Spleen (tissue), 7 donors: ENCODE results near the gene PNPO.

Source experiments
- POLR2AphosphoS5 ChIP-seq, 3 donors: sonication (generic); formaldehyde crosslinking; IDR thresholded peaks; one replicate each; pipeline ENCODE4 v1.5.1; 2017; ENCODE audit warnings: antibody characterized with exemption in 3 of 3
- TF ChIP-seq, protein P1 (sequence below), 11 experiments: fragments of 200-600 bp in 7 of 11; fragments of 450-650 bp in 4 of 11; sonication (generic) in 4 of 11; IDR thresholded peaks in 8 of 11; conservative IDR thresholded peaks in 3 of 11; 1 replicate in 7 of 11; 2 replicates in 4 of 11; pipeline versions ENCODE4 v1.4.0 to v1.8.0; 2016 to 2021; ENCODE audit warnings: antibody characterized with exemption in 11 of 11, inconsistent platforms in 4 of 11, mild to moderate bottlenecking in 1 of 11
- donor health status: DM: no; HTN: no; CAD: no; lungs with moderate emphysema.
- donor health status: DM: no; HTN: no; CAD: no.
- donor health status: DM: no; HTN: no; CAD: no.

- TF ChIP-seq, protein P1, sequence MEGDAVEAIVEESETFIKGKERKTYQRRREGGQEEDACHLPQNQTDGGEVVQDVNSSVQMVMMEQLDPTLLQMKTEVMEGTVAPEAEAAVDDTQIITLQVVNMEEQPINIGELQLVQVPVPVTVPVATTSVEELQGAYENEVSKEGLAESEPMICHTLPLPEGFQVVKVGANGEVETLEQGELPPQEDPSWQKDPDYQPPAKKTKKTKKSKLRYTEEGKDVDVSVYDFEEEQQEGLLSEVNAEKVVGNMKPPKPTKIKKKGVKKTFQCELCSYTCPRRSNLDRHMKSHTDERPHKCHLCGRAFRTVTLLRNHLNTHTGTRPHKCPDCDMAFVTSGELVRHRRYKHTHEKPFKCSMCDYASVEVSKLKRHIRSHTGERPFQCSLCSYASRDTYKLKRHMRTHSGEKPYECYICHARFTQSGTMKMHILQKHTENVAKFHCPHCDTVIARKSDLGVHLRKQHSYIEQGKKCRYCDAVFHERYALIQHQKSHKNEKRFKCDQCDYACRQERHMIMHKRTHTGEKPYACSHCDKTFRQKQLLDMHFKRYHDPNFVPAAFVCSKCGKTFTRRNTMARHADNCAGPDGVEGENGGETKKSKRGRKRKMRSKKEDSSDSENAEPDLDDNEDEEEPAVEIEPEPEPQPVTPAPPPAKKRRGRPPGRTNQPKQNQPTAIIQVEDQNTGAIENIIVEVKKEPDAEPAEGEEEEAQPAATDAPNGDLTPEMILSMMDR (IDR thresholded peaks at IDR 0.05 in 8 of 11, conservative IDR thresholded peaks at IDR 0.05 in 3 of 11), result no peak
- TF ChIP-seq POLR2AphosphoS5 (IDR thresholded peaks at IDR 0.05), result no peak
Observed at GRCh38 chr17:47956791-47957590, 15.6 kb downstream of the PNPO start.
